ENCODE results near the gene GREM2. TPM values are rescaled to one million over a fixed set of nuclear protein-coding genes. Genes with fewer than 3 reads are reported as not detected.

The GREM2 gene
- total RNA-seq, 1 donor from 2014 or later = 0.05 TPM

- DNase-seq (ENCODE audit: low spot score) = no peak
- H3K4me3 Mint-ChIP-seq (ENCODE audit: unreplicated experiment) = no peak overlapping the region
- peaks cover 10% of the 10 kb centered on the region for H3K27me3 Mint-ChIP-seq (ENCODE audit: low read depth)
- H3K36me3 Mint-ChIP-seq (ENCODE audit: low read depth) = no peaks in the 10 kb centered on the region
- no peak overlapping the region for H3K27ac Mint-ChIP-seq (ENCODE audit: unreplicated experiment)
- TF ChIP-seq CTCF (IDR thresholded peaks at IDR 0.05) = no peak
- no peaks in the 10 kb centered on the region for H3K9me3 Mint-ChIP-seq (ENCODE audit: low read depth)
- H3K4me1 Mint-ChIP-seq (ENCODE audit: low read depth) = peaks cover 4% of the 10 kb centered on the region
Measured at GRCh38 chr1:240503558-240503957, 108.4 kb downstream of the GREM2 start.

- Mint-ChIP-seq H3K27ac (ENCODE audit: unreplicated experiment) (no peak overlapping the region), H3K4me1 (ENCODE audit: low read depth) (peaks cover 4% of the 10 kb centered on the region), H3K27me3 (ENCODE audit: low read depth) (peaks cover 9% of the 10 kb centered on the region), H3K36me3 (ENCODE audit: low read depth) (no peaks in the 10 kb centered on the region), H3K9me3 (ENCODE audit: low read depth) (no peaks in the 10 kb centered on the region), H3K4me3 (ENCODE audit: unreplicated experiment) (no peak overlapping the region)
- TF ChIP-seq CTCF (IDR thresholded peaks at IDR 0.05) = no peak
- no peak for DNase-seq (ENCODE audit: low spot score)
Measured at GRCh38 chr1:240503036-240503435, 108.9 kb downstream of the GREM2 start.

- no peaks in the 10 kb centered on the region for H3K36me3 Mint-ChIP-seq (ENCODE audit: low read depth)
- H3K27ac Mint-ChIP-seq (ENCODE audit: unreplicated experiment) = no peak overlapping the region
- peaks cover 4% of the 10 kb centered on the region for H3K4me1 Mint-ChIP-seq (ENCODE audit: low read depth)
- DNase-seq (ENCODE audit: low spot score) = no peak
- no peak overlapping the region for H3K4me3 Mint-ChIP-seq (ENCODE audit: unreplicated experiment)
- peaks cover 2% of the 10 kb centered on the region for H3K9me3 Mint-ChIP-seq (ENCODE audit: low read depth)
- no peak for TF ChIP-seq CTCF (IDR thresholded peaks at IDR 0.05)
- no peaks in the 10 kb centered on the region for H3K27me3 Mint-ChIP-seq (ENCODE audit: low read depth)
Measured at GRCh38 chr1:240501115-240501514, 110.8 kb downstream of the GREM2 start.

GRCh38 chr1:240500647-240501046 is 111.3 kb downstream of the GREM2 start:
- Mint-ChIP-seq H3K36me3 (ENCODE audit: low read depth) (no peaks in the 10 kb centered on the region), H3K9me3 (ENCODE audit: low read depth) (peaks cover 3% of the 10 kb centered on the region), H3K4me1 (ENCODE audit: low read depth) (peaks cover 4% of the 10 kb centered on the region), H3K4me3 (ENCODE audit: unreplicated experiment) (no peak overlapping the region), H3K27me3 (ENCODE audit: low read depth) (no peaks in the 10 kb centered on the region), H3K27ac (ENCODE audit: unreplicated experiment) (no peak overlapping the region)
- TF ChIP-seq CTCF (IDR thresholded peaks at IDR 0.05) = no peak
- DNase-seq (ENCODE audit: low spot score) = no peak

GRCh38 chr1:240499012-240499411 is 112.9 kb downstream of the GREM2 start:
- Mint-ChIP-seq H3K4me1 (ENCODE audit: low read depth) (peaks cover 4% of the 10 kb centered on the region), H3K27ac (ENCODE audit: unreplicated experiment) (no peak overlapping the region), H3K4me3 (ENCODE audit: unreplicated experiment) (no peak overlapping the region), H3K27me3 (ENCODE audit: low read depth) (no peaks in the 10 kb centered on the region), H3K9me3 (ENCODE audit: low read depth) (peaks cover 3% of the 10 kb centered on the region), H3K36me3 (ENCODE audit: low read depth) (no peaks in the 10 kb centered on the region)
- no peak for DNase-seq (ENCODE audit: low spot score)
- TF ChIP-seq CTCF (IDR thresholded peaks at IDR 0.05) = no peak
